Muscle layer of colon (tissue), 2 donors: Measurements from ENCODE around the gene ELL2.

ENCODE experiments used
- H3K27ac ChIP-seq: one replicate; pipeline ENCODE4 v1.7.0; 2013; ENCODE audit warnings: low read depth, mild to moderate bottlenecking, low read length, moderate library complexity
- H3K27me3 ChIP-seq, 2 donors: one replicate each; pipeline ENCODE4 v1.7.0; 2013; ENCODE audit warnings: low read length in 2 of 2, mild to moderate bottlenecking in 2 of 2; ENCODE audit not compliant: insufficient read depth in 2 of 2, control insufficient read depth in 1 of 2
- H3K36me3 ChIP-seq: one replicate; pipeline ENCODE4 v1.7.0; 2013; ENCODE audit warnings: mild to moderate bottlenecking, low read length; ENCODE audit not compliant: insufficient read depth
- H3K4me1 ChIP-seq: one replicate; pipeline ENCODE4 v1.7.0; 2013; ENCODE audit warnings: mild to moderate bottlenecking, low read length; ENCODE audit not compliant: insufficient read depth
- H3K4me3 ChIP-seq, 2 donors: one replicate each; pipeline ENCODE4 v1.7.0; 2013; ENCODE audit warnings: low read length in 2 of 2, low read depth in 1 of 2, mild to moderate bottlenecking in 1 of 2, moderate library complexity in 1 of 2
- H3K9ac ChIP-seq: one replicate; pipeline ENCODE4 v1.7.0; 2013; ENCODE audit warnings: low read length
- H3K9me3 ChIP-seq: one replicate; pipeline ENCODE4 v1.7.0; 2013; ENCODE audit warnings: mild to moderate bottlenecking, low read length
- donor health status: abdominal sarcoma.
- donor health status: Adenocarcinoma of cecum.

Gene ELL2

GRCh38 chr5:95993776-95994175 lies 32.1 kb upstream of the ELL2 start:
- no peaks in the 10 kb centered on the region for H3K9me3 ChIP-seq
- no peak overlapping the region for H3K27ac ChIP-seq
- no peaks in the 10 kb centered on the region for H3K36me3 ChIP-seq
- H3K4me1 ChIP-seq, result no peaks in the 10 kb centered on the region
- no peak overlapping the region for H3K9ac ChIP-seq
- no peak overlapping the region for H3K4me3 ChIP-seq
- H3K27me3 ChIP-seq, result no peaks in the 10 kb centered on the region

GRCh38 chr5:95993266-95993665 lies 31.6 kb upstream of the ELL2 start:
- Histone ChIP-seq H3K36me3 (no peaks in the 10 kb centered on the region), H3K4me3 (no peak overlapping the region), H3K9ac (no peak overlapping the region), H3K27me3 (no peaks in the 10 kb centered on the region), H3K9me3 (no peaks in the 10 kb centered on the region), H3K27ac (no peak overlapping the region), H3K4me1 (no peaks in the 10 kb centered on the region)

- Histone ChIP-seq H3K4me3 (no peak overlapping the region), H3K27me3 (no peaks in the 10 kb centered on the region), H3K27ac (no peak overlapping the region), H3K9me3 (no peaks in the 10 kb centered on the region), H3K4me1 (no peaks in the 10 kb centered on the region), H3K36me3 (no peaks in the 10 kb centered on the region), H3K9ac (no peak overlapping the region)
These were observed 27.8 kb upstream of the ELL2 start for GRCh38 chr5:95989283-95990048.

- Histone ChIP-seq H3K27ac (no peak overlapping the region), H3K9ac (no peak overlapping the region), H3K4me3 (no peak overlapping the region), H3K9me3 (no peaks in the 10 kb centered on the region), H3K4me1 (no peaks in the 10 kb centered on the region), H3K27me3 (no peaks in the 10 kb centered on the region), H3K36me3 (no peaks in the 10 kb centered on the region)
These were observed 27.2 kb upstream of the ELL2 start for GRCh38 chr5:95988877-95989276.

- Histone ChIP-seq H3K4me1 (no peaks in the 10 kb centered on the region), H3K27ac (no peak overlapping the region), H3K4me3 (no peak overlapping the region), H3K36me3 (no peaks in the 10 kb centered on the region), H3K9me3 (no peaks in the 10 kb centered on the region), H3K9ac (no peak overlapping the region), H3K27me3 (no peaks in the 10 kb centered on the region)
These were observed 26.4 kb upstream of the ELL2 start for GRCh38 chr5:95988094-95988493.

- H3K4me3 ChIP-seq, result no peak overlapping the region
- no peaks in the 10 kb centered on the region for H3K27me3 ChIP-seq
- H3K4me1 ChIP-seq, result no peaks in the 10 kb centered on the region
- no peaks in the 10 kb centered on the region for H3K36me3 ChIP-seq
- no peak overlapping the region for H3K27ac ChIP-seq
- no peaks in the 10 kb centered on the region for H3K9me3 ChIP-seq
- H3K9ac ChIP-seq, result no peak overlapping the region
These were observed 25.4 kb upstream of the ELL2 start for GRCh38 chr5:95986937-95987520.

- Histone ChIP-seq H3K9ac (peak overlapping the region; percentile 10), H3K27ac (no peak overlapping the region), H3K4me1 (no peaks in the 10 kb centered on the region), H3K9me3 (no peaks in the 10 kb centered on the region), H3K27me3 (no peaks in the 10 kb centered on the region), H3K36me3 (no peaks in the 10 kb centered on the region), H3K4me3 (no peak overlapping the region)
These were observed 24.4 kb upstream of the ELL2 start for GRCh38 chr5:95986001-95986400.

- no peaks in the 10 kb centered on the region for H3K9me3 ChIP-seq
- no peak overlapping the region for H3K4me3 ChIP-seq
- H3K27me3 ChIP-seq, result no peaks in the 10 kb centered on the region
- H3K4me1 ChIP-seq, result no peaks in the 10 kb centered on the region
- no peaks in the 10 kb centered on the region for H3K36me3 ChIP-seq
- H3K9ac ChIP-seq, result no peak overlapping the region
- no peak overlapping the region for H3K27ac ChIP-seq
These were observed 23.6 kb upstream of the ELL2 start for GRCh38 chr5:95985249-95985648.

- Histone ChIP-seq H3K9me3 (no peaks in the 10 kb centered on the region), H3K27ac (no peak overlapping the region), H3K27me3 (no peaks in the 10 kb centered on the region), H3K4me3 (no peak overlapping the region), H3K36me3 (no peaks in the 10 kb centered on the region), H3K4me1 (no peaks in the 10 kb centered on the region), H3K9ac (no peak overlapping the region)
These were observed 22.8 kb upstream of the ELL2 start for GRCh38 chr5:95984287-95984938.

- no peaks in the 10 kb centered on the region for H3K36me3 ChIP-seq
These were observed 21.9 kb upstream of the ELL2 start for GRCh38 chr5:95983509-95983908.

GRCh38 chr5:95983080-95983479 lies 21.4 kb upstream of the ELL2 start:
- Histone ChIP-seq H3K36me3 (no peaks in the 10 kb centered on the region), H3K9ac (no peak overlapping the region), H3K27ac (no peak overlapping the region), H3K4me1 (no peaks in the 10 kb centered on the region), H3K4me3 (no peak overlapping the region), H3K27me3 (no peaks in the 10 kb centered on the region), H3K9me3 (no peaks in the 10 kb centered on the region)

More at GRCh38 chr5:95983509-95983908, 21.9 kb upstream of the ELL2 start:
- Histone ChIP-seq H3K9me3 (no peaks in the 10 kb centered on the region), H3K9ac (no peak overlapping the region), H3K27ac (no peak overlapping the region), H3K27me3 (no peaks in the 10 kb centered on the region), H3K4me3 (no peak overlapping the region), H3K4me1 (no peaks in the 10 kb centered on the region)
